ENCODE data around the gene SIGLEC6. TPM values are rescaled to one million over a fixed set of nuclear protein-coding genes. Genes with fewer than 3 reads are reported as not detected.

The SIGLEC6 gene
- total RNA-seq, 6 donors from 2014 or later: 7.2 to 7.9 (median 7.8) TPM; not detected in 3

- Histone ChIP-seq H3K27ac (peak overlapping the region in 1 of 4 donors; percentile 35), H3K36me3 (no peaks in the 10 kb centered on the region), H3K4me3 (no peak overlapping the region), H3K4me1 (peaks cover 0 to 6% (median 4%) of the 10 kb centered on the region in 4 donors), H3K27me3 (no peaks in the 10 kb centered on the region), H3K9me3 (no peaks in the 10 kb centered on the region)
- 65 to 78% methylated on average over 2 of the region's 2 CpGs for WGBS, 2 donors
- TF ChIP-seq EP300 (IDR thresholded peaks at IDR 0.05) (no peak), POLR2A (IDR thresholded peaks at IDR 0.05) (no peak), POLR2AphosphoS5 (IDR thresholded peaks at IDR 0.05) (no peak), CTCF (IDR thresholded peaks at IDR 0.05) (no peak)
- ATAC-seq (ENCODE audit: low FRiP score in 2 of 2): no peak
- DNase-seq: no peak
Observed at GRCh38 chr19:51468545-51468920, 62.9 kb downstream of the SIGLEC6 start.

GRCh38 chr19:51467864-51468544, 63.5 kb downstream of the SIGLEC6 start:
- DNase-seq (no peak), ATAC-seq (ENCODE audit: low FRiP score in 2 of 2) (peak in 1 of 2 donors; percentile 14)
- H3K9me3 ChIP-seq: no peaks in the 10 kb centered on the region
- H3K4me1 ChIP-seq: peaks cover 0 to 6% (median 5%) of the 10 kb centered on the region in 4 donors
- no peaks in the 10 kb centered on the region for H3K36me3 ChIP-seq
- no peak for TF ChIP-seq EP300 (IDR thresholded peaks at IDR 0.05)
- TF ChIP-seq POLR2A (IDR thresholded peaks at IDR 0.05): no peak
- TF ChIP-seq CTCF (IDR thresholded peaks at IDR 0.05): no peak
- TF ChIP-seq POLR2AphosphoS5 (IDR thresholded peaks at IDR 0.05): no peak
- no peaks in the 10 kb centered on the region for H3K27me3 ChIP-seq
- no peak overlapping the region for H3K4me3 ChIP-seq
- H3K27ac ChIP-seq: peak overlapping the region in 1 of 4 donors; percentile 35
- 53 to 56% methylated on average over 3 to 4 of the region's 4 CpGs for WGBS, 2 donors

Small RNA genes lying within 50 kb of the gene (small RNA-seq; reads per million reads assigned to genes)
- 0 reads per million in 4 donors for gene AC020914.3

Other genes with a start within 250 kb of the SIGLEC6 start
- gene IGLON5, start 220.0 kb downstream of the SIGLEC6 start, total RNA-seq: under 1 TPM in 2 of 6 donors, not detected in 4; 0.09 to 0.10 TPM
- 10 to 100 TPM in 1 of 6 donors, 1 to 10 TPM in 4, under 1 TPM in 1; 0.76 to 13.6 (median 2.8) TPM for gene VSIG10L, start 189.5 kb downstream of the SIGLEC6 start, total RNA-seq
- gene ETFB, start 165.3 kb downstream of the SIGLEC6 start, total RNA-seq: 100 to 1,000 TPM in 1 of 6 donors, 10 to 100 TPM in 5; 59.7 to 102 (median 86.6) TPM
- gene CLDND2, start 162.7 kb downstream of the SIGLEC6 start, total RNA-seq: 1 to 10 TPM in 2 of 6 donors, under 1 TPM in 1, not detected in 3; 0.89 to 3.0 (median 1.7) TPM
- 10 to 100 TPM in 2 of 6 donors, 1 to 10 TPM in 4; 3.4 to 25.8 (median 9.7) TPM for gene NKG7, start 159.0 kb downstream of the SIGLEC6 start, total RNA-seq
- gene LIM2, start 143.7 kb downstream of the SIGLEC6 start, total RNA-seq: under 1 TPM in 1 of 6 donors, not detected in 5; 0.29 TPM
- 1 to 10 TPM in 1 of 6 donors, under 1 TPM in 2, not detected in 3; 0.34 to 2.0 (median 0.40) TPM for gene C19orf84, start 141.1 kb downstream of the SIGLEC6 start, total RNA-seq
- gene SIGLEC10, start 114.0 kb downstream of the SIGLEC6 start, total RNA-seq: 10 to 100 TPM; 13.2 to 76.5 (median 16.9) TPM
- 1 to 10 TPM in 3 of 6 donors, under 1 TPM in 3; 0.78 to 4.2 (median 1.8) TPM for gene SIGLEC8, start 73.2 kb downstream of the SIGLEC6 start, total RNA-seq
- not detected for gene CEACAM18, start 53.1 kb downstream of the SIGLEC6 start, total RNA-seq
- 1 to 10 TPM in 4 of 6 donors, under 1 TPM in 1, not detected in 1; 0.30 to 4.5 (median 3.3) TPM for gene SIGLEC12, start 29.9 kb downstream of the SIGLEC6 start, total RNA-seq
- gene ZNF175, start 39.6 kb upstream of the SIGLEC6 start, total RNA-seq: 10 to 100 TPM in 4 of 6 donors, 1 to 10 TPM in 2; 5.3 to 23.3 (median 12.0) TPM
- gene SIGLEC5, start 98.7 kb upstream of the SIGLEC6 start, total RNA-seq: 1 to 10 TPM in 3 of 6 donors, under 1 TPM in 1, not detected in 2; 0.46 to 9.4 (median 5.7) TPM
- 10 to 100 TPM in 4 of 6 donors, 1 to 10 TPM in 1, not detected in 1; 5.0 to 44.6 (median 22.3) TPM for gene SIGLEC14, start 115.2 kb upstream of the SIGLEC6 start, total RNA-seq
- gene SPACA6, start 161.7 kb upstream of the SIGLEC6 start, total RNA-seq: 100 to 1,000 TPM in 1 of 6 donors, 10 to 100 TPM in 4, 1 to 10 TPM in 1; 6.2 to 157 (median 19.7) TPM
- gene HAS1, start 192.3 kb upstream of the SIGLEC6 start, total RNA-seq: 1 to 10 TPM in 2 of 6 donors, under 1 TPM in 1, not detected in 3; 0.30 to 1.9 (median 1.8) TPM
- gene FPR1, start 220.2 kb upstream of the SIGLEC6 start, total RNA-seq: 100 to 1,000 TPM in 1 of 6 donors, 10 to 100 TPM in 5; 17.0 to 105 (median 39.8) TPM
- 10 to 100 TPM in 3 of 6 donors, 1 to 10 TPM in 3; 4.2 to 52.4 (median 20.5) TPM for gene FPR2, start 229.5 kb upstream of the SIGLEC6 start, total RNA-seq

Data from upper lobe of left lung (tissue), 6 donors.